ENCODE data around the gene TBCK.
"Not testable (repeated sequence)": the region's sequence is repeated elsewhere in the genome, so short reads cannot be mapped to it uniquely, and the experiment has no call there.

Gene TBCK

GRCh38 chr4:106213291-106213690 is 102.7 kb downstream of the TBCK start:
- DNase-seq (ENCODE audit: low spot score): not testable (repeated sequence)

- no peak for DNase-seq (ENCODE audit: low spot score)
Measured at GRCh38 chr4:106210021-106210420, 106.0 kb downstream of the TBCK start.

DNA sequence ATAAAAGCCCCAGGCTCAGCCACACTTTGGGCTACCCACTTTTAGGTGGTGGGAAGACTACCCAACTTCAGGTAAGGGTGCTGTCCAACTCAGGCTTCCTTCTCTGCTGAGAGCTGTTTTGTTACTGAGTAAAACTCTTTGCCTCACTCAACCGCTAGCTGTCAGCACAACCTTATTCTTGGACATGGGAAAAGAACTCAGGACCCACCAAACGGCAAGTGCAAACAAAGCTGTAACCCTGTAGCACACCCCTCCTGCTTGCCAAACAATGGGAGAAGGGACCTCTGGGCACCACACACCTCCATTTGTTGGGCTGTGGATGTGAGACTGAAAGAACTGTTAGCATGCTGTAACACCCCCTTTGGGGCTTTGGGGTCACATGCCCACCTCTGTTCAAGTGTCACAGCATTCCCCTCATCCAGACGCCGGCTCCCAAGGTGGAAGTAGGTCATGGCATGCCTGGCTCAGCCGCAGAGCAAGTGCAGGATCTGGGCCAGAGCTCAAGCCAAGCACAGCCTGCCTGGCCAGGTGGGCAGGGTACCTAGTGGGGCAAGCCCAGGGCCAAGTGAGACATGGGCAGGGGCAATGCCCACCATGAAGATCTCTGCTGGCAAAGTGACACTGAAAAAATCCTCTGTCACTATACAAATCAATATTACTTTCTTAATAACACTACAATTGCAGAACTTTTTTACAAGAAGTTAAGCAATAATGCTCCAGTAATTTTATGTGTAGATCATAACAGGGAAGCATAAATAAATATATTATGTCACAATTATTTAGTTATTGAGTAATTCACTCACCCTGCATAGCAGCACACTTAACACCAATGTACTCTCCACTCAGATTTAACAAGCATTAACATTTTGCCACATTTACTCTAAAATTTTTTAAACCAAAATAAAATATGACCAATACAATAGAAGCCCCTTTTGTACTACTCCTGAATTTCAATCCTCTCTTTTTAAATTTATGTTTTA is 107.2 kb downstream of the TBCK start:
- DNase-seq (ENCODE audit: low spot score): no peak

DNA sequence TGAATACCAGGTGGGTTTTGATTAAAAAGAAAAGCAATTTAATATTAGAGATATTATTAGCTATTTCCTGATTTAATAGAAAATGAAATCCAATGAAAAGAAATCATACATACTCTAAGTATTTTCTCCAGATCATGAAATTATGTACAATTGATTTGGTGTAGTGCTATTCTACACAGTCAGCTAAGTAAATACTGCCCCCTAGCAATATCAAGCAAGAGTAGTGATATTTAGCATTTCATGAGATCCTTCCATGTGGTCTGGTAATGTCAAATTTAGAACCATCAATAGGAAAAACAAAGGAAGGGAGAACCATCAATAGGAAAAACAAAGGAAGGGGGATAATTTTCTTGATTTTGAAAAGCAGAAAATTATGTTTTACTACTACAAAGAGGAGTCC is 114.6 kb downstream of the TBCK start:
- DNase-seq (ENCODE audit: low spot score): no peak

DNA sequence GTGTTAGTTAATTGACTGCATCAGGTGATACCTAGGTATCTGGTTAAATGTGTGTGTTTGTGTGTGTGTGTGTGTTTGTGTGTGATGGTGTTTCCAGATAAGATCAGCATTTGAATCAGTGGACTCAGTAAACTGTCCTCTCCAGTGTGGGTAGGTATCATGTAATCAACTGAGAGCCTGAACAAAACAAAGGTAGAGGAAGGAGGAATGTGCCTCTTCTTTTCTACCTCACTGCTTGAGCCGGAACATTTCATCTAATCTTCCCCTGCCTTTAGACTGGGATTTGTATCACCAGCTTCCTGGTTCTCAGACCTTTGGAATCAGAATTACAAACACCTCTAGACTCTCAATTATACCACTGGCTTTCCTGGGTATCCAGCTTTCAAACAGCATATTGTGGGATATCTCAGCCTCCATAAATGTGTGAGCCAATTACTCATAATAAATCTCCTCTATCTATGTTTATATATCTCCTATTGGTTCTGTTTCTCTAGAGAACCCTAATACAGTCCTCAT is 120.5 kb downstream of the TBCK start:
- DNase-seq (ENCODE audit: low spot score): no peak

- DNase-seq (ENCODE audit: low spot score): no peak
Measured at GRCh38 chr4:106194801-106195200, 121.2 kb downstream of the TBCK start.

DNA sequence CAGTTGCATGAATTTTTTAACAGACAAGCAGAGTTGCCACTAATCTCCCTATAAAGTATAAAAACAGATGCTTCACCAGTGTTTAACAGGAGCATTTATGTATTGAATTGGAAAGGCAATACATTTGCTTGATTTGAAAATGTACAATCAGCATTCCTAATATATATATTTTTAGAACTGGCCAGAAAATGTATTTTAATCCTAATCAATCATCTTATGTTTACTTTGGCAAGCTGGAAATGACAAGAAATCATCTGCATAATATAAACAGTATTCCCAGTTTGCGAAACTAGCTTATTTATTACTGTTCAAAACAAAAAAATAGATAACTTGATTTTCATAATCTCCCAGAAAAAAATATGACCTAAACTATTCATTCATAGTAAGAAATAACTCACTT is 123.9 kb downstream of the TBCK start:
- DNase-seq (ENCODE audit: low spot score): no peak

DNA sequence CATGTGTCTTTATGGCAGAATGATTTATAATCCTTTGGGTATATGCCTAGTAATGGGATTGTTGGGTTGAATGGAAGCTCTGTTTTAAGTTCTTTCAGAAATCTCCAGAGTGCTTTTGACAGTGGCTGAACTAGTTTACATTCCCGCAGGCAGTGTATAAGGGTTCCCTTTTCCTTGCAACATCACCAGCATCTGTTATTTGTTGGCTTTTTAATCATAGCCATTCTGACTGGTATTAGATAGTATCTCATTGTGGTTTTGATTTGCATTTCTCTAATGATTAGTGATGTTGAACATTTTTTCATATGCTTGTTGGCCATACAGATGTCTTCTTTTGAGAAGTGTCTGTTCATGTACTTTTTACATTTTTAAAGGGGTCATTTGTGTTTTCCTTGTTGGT is 129.8 kb downstream of the TBCK start:
- DNase-seq (ENCODE audit: low spot score): no peak

- DNase-seq (ENCODE audit: low spot score): no peak
Measured at GRCh38 chr4:106183551-106183950, 132.5 kb downstream of the TBCK start.

DNA sequence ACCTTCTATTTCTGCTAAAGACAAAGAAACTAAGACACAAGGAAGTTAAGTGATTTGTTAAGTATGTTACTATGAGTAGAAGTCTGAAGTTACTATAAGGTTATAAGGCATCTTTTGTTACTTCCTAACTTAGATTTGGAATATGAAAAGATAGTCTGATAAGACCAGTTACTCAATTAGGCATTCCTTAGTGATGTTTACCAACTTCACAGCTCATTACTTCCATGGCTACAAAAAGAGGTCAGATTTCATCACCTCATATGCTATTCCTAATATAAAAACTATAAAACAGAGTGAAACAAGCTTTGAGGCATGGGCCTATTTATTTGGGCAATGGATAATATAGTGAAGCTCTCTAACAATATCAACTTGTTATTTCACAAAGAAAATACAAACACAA is 143.1 kb downstream of the TBCK start:
- no peak for DNase-seq (ENCODE audit: low spot score)

DNA sequence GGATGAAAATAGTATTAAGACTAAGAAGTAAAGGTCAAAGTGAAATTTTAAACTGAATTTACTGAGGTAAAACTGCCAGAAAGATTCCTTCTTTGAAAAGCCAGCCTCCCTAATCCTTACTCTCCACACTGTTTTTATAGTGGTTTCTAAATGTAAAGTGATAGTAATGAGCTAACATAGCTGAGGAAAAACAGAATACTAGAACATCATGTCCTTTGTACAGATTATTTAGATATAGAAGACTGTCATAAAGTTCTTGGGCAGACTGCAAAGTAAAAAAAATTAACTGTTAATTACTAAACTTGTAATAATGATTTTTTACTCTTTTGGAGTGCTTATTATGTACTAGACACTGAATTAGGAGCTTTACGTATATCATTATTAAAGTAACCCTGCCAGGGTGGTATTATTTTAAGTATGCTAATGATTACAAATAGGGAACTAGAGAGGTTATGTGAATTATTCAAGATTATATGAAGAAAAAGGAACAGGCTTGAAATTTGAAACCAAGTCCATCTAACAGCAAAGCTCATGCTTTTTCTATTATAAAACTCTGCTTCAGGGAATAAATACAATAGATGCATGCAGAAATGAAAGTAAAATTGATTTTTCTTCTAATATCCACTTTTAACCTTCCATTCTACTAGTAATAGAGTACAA is 150.5 kb downstream of the TBCK start:
- no peak for DNase-seq (ENCODE audit: low spot score)

- DNase-seq (ENCODE audit: low spot score): no peak
Measured at GRCh38 chr4:106162278-106162677, 153.7 kb downstream of the TBCK start.

GRCh38 chr4:106160560-106160959 is 155.4 kb downstream of the TBCK start:
- DNase-seq (ENCODE audit: low spot score): no peak

- no peak for DNase-seq (ENCODE audit: low spot score)
Measured at GRCh38 chr4:106149911-106150310, 166.1 kb downstream of the TBCK start.

DNA sequence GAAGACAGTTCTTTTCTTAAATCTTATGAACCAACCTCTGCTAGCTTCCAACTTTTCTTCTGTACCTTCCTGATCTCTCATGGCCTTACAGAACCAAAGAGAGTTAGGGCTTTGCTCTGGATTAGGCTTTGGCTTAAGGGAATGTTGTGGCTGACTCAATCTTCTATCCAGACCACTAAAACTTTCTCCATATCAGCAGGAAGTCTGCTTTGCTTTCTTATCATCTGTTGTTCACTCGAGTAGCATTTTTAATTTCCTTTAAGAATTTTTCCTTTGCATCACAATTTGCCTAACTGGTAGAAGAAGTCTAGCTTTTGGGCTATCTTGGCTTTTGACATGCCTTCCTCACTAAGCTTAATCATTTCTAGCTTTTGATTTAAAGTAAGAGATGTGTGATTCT is 167.0 kb downstream of the TBCK start:
- no peak for DNase-seq (ENCODE audit: low spot score)

GRCh38 chr4:106142616-106143127 is 173.3 kb downstream of the TBCK start:
- DNase-seq (ENCODE audit: low spot score): no peak

- no peak for DNase-seq (ENCODE audit: low spot score)
Measured at GRCh38 chr4:106140601-106141000, 175.4 kb downstream of the TBCK start.

GRCh38 chr4:106136777-106137331 is 179.2 kb downstream of the TBCK start:
- DNase-seq (ENCODE audit: low spot score): no peak

DNA sequence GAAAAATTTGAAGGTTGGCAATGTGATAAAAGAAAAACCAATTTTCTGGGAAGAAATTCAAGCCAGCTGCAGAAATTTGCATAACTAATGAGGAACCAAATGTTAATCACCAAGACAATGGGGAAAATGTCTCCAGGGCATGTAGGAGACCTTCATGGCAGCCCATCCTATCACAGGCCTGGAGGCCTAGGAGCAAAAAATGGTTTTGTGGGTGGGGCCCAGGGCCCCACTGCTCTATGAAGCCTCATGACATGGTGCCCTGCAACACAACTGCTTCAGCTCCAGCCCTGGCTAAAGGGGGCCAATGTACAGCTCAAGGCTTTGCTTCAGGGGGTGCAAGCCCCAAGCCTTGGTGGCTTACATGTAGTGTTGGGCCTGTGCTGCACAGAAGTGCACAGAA is 184.0 kb downstream of the TBCK start:
- DNase-seq (ENCODE audit: low spot score): no peak

GRCh38 chr4:106126062-106126461 is 189.9 kb downstream of the TBCK start:
- DNase-seq (ENCODE audit: low spot score): no peak

- DNase-seq (ENCODE audit: low spot score): not testable (repeated sequence)
Measured at GRCh38 chr4:106119949-106120555, 196.0 kb downstream of the TBCK start.

GRCh38 chr4:106116025-106116424 is 200.0 kb downstream of the TBCK start:
- no peak for DNase-seq (ENCODE audit: low spot score)

All from germinal center (tissue), 1 donor.